Heart right ventricle (tissue), 16 donors: ENCODE data around the gene ERP29. TPM values are rescaled to one million over a fixed set of nuclear protein-coding genes. Genes with fewer than 3 reads are reported as not detected.
"Not testable (repeated sequence)": the region's sequence is repeated elsewhere in the genome, so short reads cannot be mapped to it uniquely, and the experiment has no call there.

Experiments
- ATAC-seq, 8 donors: fragments of 200-7000 bp; cut with Tn5 transposase; one replicate each; pipeline ENCODE4 v1.9.1; 2020; ENCODE audit warnings: mild to moderate bottlenecking in 8 of 8, moderate library complexity in 8 of 8, moderate number of reproducible peaks in 1 of 8
- DNase-seq, 2 donors: peaks; one replicate each; pipeline ENCODE4 v3.0.0-alpha.2; 2020
- H3K27ac ChIP-seq, 10 donors: fragments of 200-600 bp; sonication (generic) in 2 of 10; one replicate each; pipeline versions ENCODE4 v1.5.0 to v1.8.0; 2020 to 2022; ENCODE audit warnings: mild to moderate bottlenecking in 3 of 10
- H3K27me3 ChIP-seq, 7 donors: fragments of 200-600 bp; one replicate each; pipeline ENCODE4 v1.8.0; 2021 to 2022; ENCODE audit warnings: mild to moderate bottlenecking in 2 of 7
- H3K36me3 ChIP-seq, 9 donors: fragments of 200-600 bp; sonication (generic) in 1 of 9; one replicate each; pipeline versions ENCODE4 v1.5.0 to v1.8.0; 2020 to 2022; ENCODE audit warnings: mild to moderate bottlenecking in 2 of 9
- H3K4me1 ChIP-seq, 9 donors: fragments of 200-600 bp; sonication (generic) in 1 of 9; one replicate each; pipeline versions ENCODE4 v1.5.0 to v1.8.0; 2020 to 2022; ENCODE audit warnings: mild to moderate bottlenecking in 4 of 9
- H3K4me3 ChIP-seq, 10 donors: fragments of 200-600 bp; sonication (generic) in 2 of 10; one replicate each; pipeline versions ENCODE4 v1.5.0 to v1.8.0; 2020 to 2022; ENCODE audit warnings: mild to moderate bottlenecking in 7 of 10, moderate library complexity in 2 of 10
- H3K9me3 ChIP-seq, 11 donors: fragments of 200-600 bp in 10 of 11; sonication (generic) in 2 of 11; one replicate each; pipeline versions ENCODE4 v1.5.0 to v1.8.0; 2013 to 2022; ENCODE audit warnings: mild to moderate bottlenecking in 2 of 11, control low read depth in 1 of 11, moderate library complexity in 1 of 11
- CTCF ChIP-seq, 9 donors: fragments of 200-600 bp; sonication (generic) in 2 of 9; IDR thresholded peaks; one replicate each; pipeline versions ENCODE4 v1.5.0 to v1.8.0; 2021 to 2022; ENCODE audit warnings: antibody characterized with exemption in 9 of 9, mild to moderate bottlenecking in 5 of 9, moderate library complexity in 1 of 9
- WGBS, 2 donors: extraction: QIAGEN DNeasy Blood & Tissue Kit; methylation state at CpG; one replicate each; pipeline ENCODE4 v1.1.7; 2013; ENCODE audit warnings: inconsistent platforms in 1 of 2; 5-methylcytosine and 5-hydroxymethylcytosine counted together
- intact Hi-C, 10 donors: fragments of 100-400 bp; cut with DNase I; formaldehyde crosslinking; loops; one replicate each; pipeline versions ENCODE4 v1.11.1 to v1.14.2; 2022
- polyA plus RNA-seq, 2 donors: library from polyadenylated mRNA; stranded (reverse); fragments of 200-250 nt; gene quantifications; one replicate each; pipeline ENCODE4 v1.2.3, GENCODE V29; 2013
- total RNA-seq, 10 donors: library from RNA; stranded (reverse); fragmentation: NEBNext Ultra II Directional in 3 of 10; extraction: Animal tissue kit (Norgen Biotek cat#: 25700) in 3 of 10; gene quantifications; one replicate each; pipeline versions ENCODE4 v1.2.1 to v1.2.4, GENCODE V29; 2021 to 2023
- donor health status: Arrhythmogenic right ventricular cardiomyopathy.
- donor health status: ischemic (EF 13 %, LVEDD 7.1; RV severe dilation, severe dysfunction).
- donor health status: healthy with polysubstance abuse.
- donor health status: DM: no; HTN: yes; CAD: no.
- donor health status: DM: no; HTN: no; CAD: no.
- donor health status: ischemic (EF 25% LVEDD 6.9; RV normal size, moderate dysfunction).
- donor health status: ischemic (EF 25% LVEDD 5.7; RV mildly dilated, moderate dysfunction).
- donor health status: healthy.
- donor health status: DM: yes; HTN: yes; CAD: no.
- donor health status: Ischemic cardiomyopathy.
- donor health status: ischemic (EF 35%, LVEDD 5.7; RV mildly dilated, moderate dysfunction).
- donor health status: nonischemic (EF 11% LVEDD 7.7; RV severe dilation, severe dysfunction).
- donor health status: DM: yes; HTN: yes; CAD: no.
- donor health status: PGD.
- donor health status: ischemic (EF 29% LVEDD 5.4; RV normal size, mild dysfunction).
- donor health status: nonischemic (EF 23%, LVEDD 6.1; RV moderate dilation, normal function).

ERP29 gene
- total and polyA plus RNA-seq, 12 donors: 36.3 to 77.4 (median 46.6) TPM

GRCh38 chr12:112029301-112029700 is 16.1 kb downstream of the ERP29 start:
- ATAC-seq (no peak), DNase-seq (no peak)
- Histone ChIP-seq H3K36me3 (peaks cover 0 to 85% (median 22%) of the 10 kb centered on the region in 9 donors), H3K27me3 (no peaks in the 10 kb centered on the region), H3K4me3 (no peak overlapping the region), H3K27ac (no peak overlapping the region), H3K9me3 (no peaks in the 10 kb centered on the region), H3K4me1 (peaks cover 0 to 21% (median 0%) of the 10 kb centered on the region in 9 donors)
- no peak for TF ChIP-seq CTCF (IDR thresholded peaks at IDR 0.05)
- 96 to 97% methylated on average over 2 of the region's 2 CpGs for WGBS, 2 donors
- intact Hi-C loops: no loop called here

- 66 to 70% methylated on average over 2 of the region's 2 CpGs for WGBS, 2 donors
Observed at GRCh38 chr12:112031472-112031871, 18.2 kb downstream of the ERP29 start.

DNA sequence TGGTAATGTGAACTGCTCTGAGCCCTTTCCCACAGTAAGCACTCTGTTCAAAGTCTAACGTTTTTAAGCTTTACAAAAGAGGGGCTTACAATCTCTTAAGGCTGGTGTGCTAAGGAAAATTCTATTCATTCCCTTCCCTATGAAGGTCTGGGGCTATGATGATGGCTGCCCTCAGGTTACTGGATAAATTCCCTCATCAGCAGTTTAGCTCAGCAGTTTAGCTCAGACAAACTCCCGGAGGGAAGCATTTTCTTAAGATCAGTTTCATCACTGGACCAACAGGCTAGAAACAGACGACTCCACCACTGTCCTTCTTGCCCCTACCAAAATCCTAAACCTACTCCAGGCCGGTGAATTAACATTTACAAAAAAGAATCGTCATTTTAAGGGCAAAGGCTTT is 19.1 kb downstream of the ERP29 start:
- WGBS, 2 donors: 86 to 90% methylated on average over 5 of the region's 5 CpGs
- Histone ChIP-seq H3K9me3 (no peaks in the 10 kb centered on the region), H3K4me3 (no peak overlapping the region), H3K36me3 (peaks cover 0 to 100% (median 50%) of the 10 kb centered on the region in 9 donors), H3K27ac (no peak overlapping the region), H3K27me3 (no peaks in the 10 kb centered on the region), H3K4me1 (peaks cover 0 to 12% (median 0%) of the 10 kb centered on the region in 9 donors)
- DNase-seq (no peak), ATAC-seq (no peak)
- intact Hi-C loops: no loop called here
- TF ChIP-seq CTCF (IDR thresholded peaks at IDR 0.05): no peak

More at GRCh38 chr12:112031472-112031871, 18.2 kb downstream of the ERP29 start:
- no peak overlapping the region for H3K4me3 ChIP-seq
- H3K27me3 ChIP-seq: no peaks in the 10 kb centered on the region
- peaks cover 0 to 13% (median 0%) of the 10 kb centered on the region in 9 donors for H3K4me1 ChIP-seq
- H3K9me3 ChIP-seq: no peaks in the 10 kb centered on the region
- intact Hi-C loops: no loop called here
- peaks cover 0 to 97% (median 43%) of the 10 kb centered on the region in 9 donors for H3K36me3 ChIP-seq
- DNase-seq (no peak), ATAC-seq (no peak)
- TF ChIP-seq CTCF (IDR thresholded peaks at IDR 0.05): no peak
- H3K27ac ChIP-seq: no peak overlapping the region

- intact Hi-C loops: no loop called here
- Histone ChIP-seq H3K27me3 (no peaks in the 10 kb centered on the region), H3K4me3 (no peak overlapping the region), H3K27ac (no peak overlapping the region), H3K9me3 (no peaks in the 10 kb centered on the region), H3K36me3 (peaks cover 0 to 100% (median 61%) of the 10 kb centered on the region in 9 donors), H3K4me1 (peaks cover 0 to 4% (median 0%) of the 10 kb centered on the region in 9 donors)
- 88% methylated on average over 4 of the region's 4 CpGs for WGBS, 2 donors
- TF ChIP-seq CTCF (IDR thresholded peaks at IDR 0.05): no peak
- no peak for DNase-seq
- no peak for ATAC-seq
Observed at GRCh38 chr12:112035219-112035785, 22.1 kb downstream of the ERP29 start.

- peaks cover 0 to 100% (median 70%) of the 10 kb centered on the region in 9 donors for H3K36me3 ChIP-seq
- H3K4me3 ChIP-seq, ATAC-seq, H3K27me3 ChIP-seq, H3K9me3 ChIP-seq, DNase-seq, H3K27ac ChIP-seq, intact Hi-C loops, H3K4me1 ChIP-seq: not testable (repeated sequence)
- 96 to 97% methylated on average over 12 of the region's 12 CpGs for WGBS, 2 donors
Observed at GRCh38 chr12:112036614-112037013, 23.4 kb downstream of the ERP29 start.
